RWPE2 (cell line): ENCODE measurements around the gene PRTFDC1.

Source experiments
- ATAC-seq: fragments of 200-7000 bp; cut with Tn5 transposase; 3 replicates; pipeline ENCODE4 v1.9.1; 2021; ENCODE audit warnings: low read depth
- DNase-seq: peaks from one replicate; pipeline ENCODE4 v3.0.0-alpha.2; 2020; ENCODE audit warnings: low spot score
- H3K27ac ChIP-seq: fragments of 450-650 bp; 2 replicates; pipeline ENCODE4 v1.5.1; 2017; ENCODE audit warnings: mild to moderate bottlenecking; ENCODE audit not compliant: poor library complexity, severe bottlenecking
- H3K27me3 ChIP-seq: fragments of 250-450 bp; sonication (Bioruptor Pico); 2 replicates; pipeline ENCODE4 v1.5.1; 2021; ENCODE audit warnings: mild to moderate bottlenecking, moderate library complexity; ENCODE audit not compliant: insufficient read depth, poor library complexity, severe bottlenecking
- H3K36me3 ChIP-seq: fragments of 250-450 bp; sonication (Bioruptor Pico); 2 replicates; pipeline ENCODE4 v1.5.1; 2020; ENCODE audit warnings: low read depth, mild to moderate bottlenecking, moderate library complexity
- H3K4me1 ChIP-seq: fragments of 250-450 bp; sonication (Bioruptor Pico); 2 replicates; pipeline ENCODE4 v1.5.1; 2021; ENCODE audit warnings: mild to moderate bottlenecking, moderate library complexity; ENCODE audit not compliant: insufficient read depth, poor library complexity, severe bottlenecking
- H3K4me3 ChIP-seq: fragments of 250-450 bp; sonication (Bioruptor Pico); 2 replicates; pipeline ENCODE4 v1.5.1; 2021; ENCODE audit warnings: mild to moderate bottlenecking, moderate library complexity; ENCODE audit not compliant: severe bottlenecking
- H3K9me3 ChIP-seq: fragments of 250-450 bp; sonication (Bioruptor Pico); 2 replicates; pipeline ENCODE4 v1.5.1; 2021; ENCODE audit warnings: mild to moderate bottlenecking, moderate library complexity; ENCODE audit not compliant: severe bottlenecking
- TF ChIP-seq, protein P1 (sequence below): fragments of 450-650 bp; IDR thresholded peaks from one replicate; pipeline ENCODE4 v1.5.1; 2017; ENCODE audit warnings: mild to moderate bottlenecking, moderate library complexity; ENCODE audit not compliant: poor library complexity, severe bottlenecking

Gene PRTFDC1

GRCh38 chr10:24949616-24950015 lies 2.8 kb downstream of the PRTFDC1 start:
- Histone ChIP-seq H3K4me3 (no peak overlapping the region), H3K27me3 (no peaks in the 10 kb centered on the region), H3K36me3 (no peaks in the 10 kb centered on the region), H3K27ac (no peak overlapping the region), H3K9me3 (no peaks in the 10 kb centered on the region), H3K4me1 (peaks cover 5% of the 10 kb centered on the region)
- DNase-seq (no peak), ATAC-seq (no peak)
- TF ChIP-seq, protein P1, sequence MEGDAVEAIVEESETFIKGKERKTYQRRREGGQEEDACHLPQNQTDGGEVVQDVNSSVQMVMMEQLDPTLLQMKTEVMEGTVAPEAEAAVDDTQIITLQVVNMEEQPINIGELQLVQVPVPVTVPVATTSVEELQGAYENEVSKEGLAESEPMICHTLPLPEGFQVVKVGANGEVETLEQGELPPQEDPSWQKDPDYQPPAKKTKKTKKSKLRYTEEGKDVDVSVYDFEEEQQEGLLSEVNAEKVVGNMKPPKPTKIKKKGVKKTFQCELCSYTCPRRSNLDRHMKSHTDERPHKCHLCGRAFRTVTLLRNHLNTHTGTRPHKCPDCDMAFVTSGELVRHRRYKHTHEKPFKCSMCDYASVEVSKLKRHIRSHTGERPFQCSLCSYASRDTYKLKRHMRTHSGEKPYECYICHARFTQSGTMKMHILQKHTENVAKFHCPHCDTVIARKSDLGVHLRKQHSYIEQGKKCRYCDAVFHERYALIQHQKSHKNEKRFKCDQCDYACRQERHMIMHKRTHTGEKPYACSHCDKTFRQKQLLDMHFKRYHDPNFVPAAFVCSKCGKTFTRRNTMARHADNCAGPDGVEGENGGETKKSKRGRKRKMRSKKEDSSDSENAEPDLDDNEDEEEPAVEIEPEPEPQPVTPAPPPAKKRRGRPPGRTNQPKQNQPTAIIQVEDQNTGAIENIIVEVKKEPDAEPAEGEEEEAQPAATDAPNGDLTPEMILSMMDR, result no peak

- DNase-seq (no peak), ATAC-seq (no peak)
- Histone ChIP-seq H3K27ac (no peak overlapping the region), H3K27me3 (no peaks in the 10 kb centered on the region), H3K4me1 (peaks cover 5% of the 10 kb centered on the region), H3K36me3 (no peaks in the 10 kb centered on the region), H3K9me3 (no peaks in the 10 kb centered on the region), H3K4me3 (no peak overlapping the region)
- TF ChIP-seq, protein P1, result no peak
These were observed 4.9 kb downstream of the PRTFDC1 start for GRCh38 chr10:24947304-24948097.

GRCh38 chr10:24944512-24945255 lies 7.7 kb downstream of the PRTFDC1 start:
- ATAC-seq (peak; percentile 94), DNase-seq (no peak)
- H3K27ac ChIP-seq, result no peak overlapping the region
- no peaks in the 10 kb centered on the region for H3K9me3 ChIP-seq
- H3K4me3 ChIP-seq, result no peak overlapping the region
- TF ChIP-seq, protein P1, result peak; percentile 48
- H3K4me1 ChIP-seq, result peaks cover 5% of the 10 kb centered on the region
- no peaks in the 10 kb centered on the region for H3K27me3 ChIP-seq
- H3K36me3 ChIP-seq, result no peaks in the 10 kb centered on the region

GRCh38 chr10:24938525-24938924 lies 13.9 kb downstream of the PRTFDC1 start:
- Histone ChIP-seq H3K36me3 (no peaks in the 10 kb centered on the region), H3K4me1 (no peaks in the 10 kb centered on the region), H3K4me3 (no peak overlapping the region), H3K9me3 (no peaks in the 10 kb centered on the region), H3K27me3 (no peaks in the 10 kb centered on the region), H3K27ac (no peak overlapping the region)
- ATAC-seq, result no peak
- TF ChIP-seq, protein P1, result no peak
- DNase-seq, result no peak
